Vagina (tissue), 2 donors: ENCODE data around the gene SHLD1.

ENCODE experiments used
- POLR2AphosphoS5 ChIP-seq, 2 donors: sonication (generic); formaldehyde crosslinking; IDR thresholded peaks; one replicate each; pipeline ENCODE4 v1.9.0; 2017; ENCODE audit warnings: antibody characterized with exemption in 2 of 2, mild to moderate bottlenecking in 2 of 2, low read depth in 1 of 2; ENCODE audit not compliant: insufficient read depth in 1 of 2
- TF ChIP-seq, protein P1 (sequence below), 3 experiments: fragments of 450-650 bp in 2 of 3; fragments of 200-600 bp in 1 of 3; sonication (generic) in 1 of 3; IDR thresholded peaks; one replicate each; pipeline ENCODE4 v1.5.1; 2017 to 2019; ENCODE audit warnings: antibody characterized with exemption in 3 of 3, mild to moderate bottlenecking in 2 of 3, moderate library complexity in 2 of 3

DNA sequence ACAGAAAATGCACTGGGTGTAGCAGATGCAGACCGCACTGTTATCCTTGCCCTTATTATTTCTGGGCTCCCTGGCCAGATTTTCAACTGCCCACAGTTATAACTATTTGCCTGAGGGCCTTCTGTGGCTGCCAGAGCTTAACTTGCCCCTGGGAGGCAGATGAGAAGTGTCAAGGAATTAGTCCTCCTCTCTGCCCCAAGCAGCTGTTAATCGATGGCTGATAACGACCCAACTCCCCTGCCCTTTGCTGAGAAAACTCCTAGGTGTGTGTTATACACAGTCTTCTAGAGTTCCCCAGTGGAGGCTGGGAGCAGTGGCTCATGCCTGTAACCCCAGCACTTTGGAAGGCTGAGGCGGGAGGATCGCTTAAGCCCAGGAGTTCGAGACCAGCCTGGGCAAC, 44.4 kb upstream of the SHLD1 start:
- TF ChIP-seq, protein P1, sequence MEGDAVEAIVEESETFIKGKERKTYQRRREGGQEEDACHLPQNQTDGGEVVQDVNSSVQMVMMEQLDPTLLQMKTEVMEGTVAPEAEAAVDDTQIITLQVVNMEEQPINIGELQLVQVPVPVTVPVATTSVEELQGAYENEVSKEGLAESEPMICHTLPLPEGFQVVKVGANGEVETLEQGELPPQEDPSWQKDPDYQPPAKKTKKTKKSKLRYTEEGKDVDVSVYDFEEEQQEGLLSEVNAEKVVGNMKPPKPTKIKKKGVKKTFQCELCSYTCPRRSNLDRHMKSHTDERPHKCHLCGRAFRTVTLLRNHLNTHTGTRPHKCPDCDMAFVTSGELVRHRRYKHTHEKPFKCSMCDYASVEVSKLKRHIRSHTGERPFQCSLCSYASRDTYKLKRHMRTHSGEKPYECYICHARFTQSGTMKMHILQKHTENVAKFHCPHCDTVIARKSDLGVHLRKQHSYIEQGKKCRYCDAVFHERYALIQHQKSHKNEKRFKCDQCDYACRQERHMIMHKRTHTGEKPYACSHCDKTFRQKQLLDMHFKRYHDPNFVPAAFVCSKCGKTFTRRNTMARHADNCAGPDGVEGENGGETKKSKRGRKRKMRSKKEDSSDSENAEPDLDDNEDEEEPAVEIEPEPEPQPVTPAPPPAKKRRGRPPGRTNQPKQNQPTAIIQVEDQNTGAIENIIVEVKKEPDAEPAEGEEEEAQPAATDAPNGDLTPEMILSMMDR (IDR thresholded peaks at IDR 0.05), result no peak
- no peak for TF ChIP-seq POLR2AphosphoS5 (IDR thresholded peaks at IDR 0.05; ENCODE audit: insufficient read depth in 1 of 2, low read depth in 1 of 2)
